DND-41 (cell line): ENCODE data around the gene PCED1B.

ENCODE experiments used
- ATAC-seq: fragments of 200-7000 bp; cut with Tn5 transposase; 3 replicates; pipeline ENCODE4 v1.9.1; 2021; ENCODE audit warnings: low read depth; ENCODE audit not compliant: insufficient read depth
- DNase-seq: peaks from one replicate; pipeline ENCODE4 v3.0.0-alpha.2; 2020
- H2AFZ ChIP-seq: 2 replicates; pipeline ENCODE4 v1.6.0; 2012; ENCODE audit warnings: low read depth, low read length
- H3K27ac ChIP-seq: 2 replicates; pipeline ENCODE4 v1.5.1; 2012; ENCODE audit warnings: low read length, inconsistent platforms
- H3K27me3 ChIP-seq: fragments of 200-600 bp; sonication (generic); 2 replicates; pipeline ENCODE4 v1.6.0; 2012; ENCODE audit warnings: low read length, mild to moderate bottlenecking, inconsistent platforms; ENCODE audit not compliant: insufficient read depth, poor library complexity
- H3K36me3 ChIP-seq: 2 replicates; pipeline ENCODE4 v1.5.1; 2012; ENCODE audit warnings: low read length, inconsistent platforms; ENCODE audit not compliant: insufficient read depth
- H3K4me1 ChIP-seq: 2 replicates; pipeline ENCODE4 v1.5.1; 2012; ENCODE audit warnings: mild to moderate bottlenecking, low read length; ENCODE audit not compliant: insufficient read depth
- H3K4me2 ChIP-seq: 2 replicates; pipeline ENCODE4 v1.6.0; 2012; ENCODE audit warnings: mild to moderate bottlenecking, moderate library complexity, low read length, inconsistent platforms; ENCODE audit not compliant: insufficient read depth
- H3K4me3 ChIP-seq, 2 experiments: fragments of 200-600 bp in 1 of 2; shearing (Covaris generic) in 1 of 2; 2 replicates each; pipeline ENCODE4 v1.5.1; 2012 to 2016; ENCODE audit warnings: inconsistent platforms in 2 of 2, low read length in 2 of 2, mild to moderate bottlenecking in 2 of 2, low read depth in 1 of 2, moderate library complexity in 1 of 2
- H3K79me2 ChIP-seq: 2 replicates; pipeline ENCODE4 v1.6.0; 2012; ENCODE audit warnings: low read length, inconsistent platforms; ENCODE audit not compliant: insufficient read depth
- H3K9ac ChIP-seq: 2 replicates; pipeline ENCODE4 v1.6.0; 2012; ENCODE audit warnings: low read depth, mild to moderate bottlenecking, inconsistent platforms, low read length, moderate library complexity
- H3K9me3 ChIP-seq: 2 replicates; pipeline ENCODE4 v1.5.1; 2012; ENCODE audit warnings: low read length, moderate library complexity, mild to moderate bottlenecking, inconsistent platforms; ENCODE audit not compliant: insufficient read depth, severe bottlenecking
- H4K20me1 ChIP-seq: 2 replicates; pipeline ENCODE4 v1.6.0; 2012; ENCODE audit warnings: low read length; ENCODE audit not compliant: insufficient read depth
- CTCF ChIP-seq: IDR thresholded peaks from 2 replicates; pipeline ENCODE4 v1.5.1; 2012; ENCODE audit warnings: borderline replicate concordance, low read length, moderate library complexity, mild to moderate bottlenecking; ENCODE audit not compliant: poor library complexity, severe bottlenecking; ENCODE audit errors: extremely low read depth
- EZH2 ChIP-seq: IDR thresholded peaks from 3 replicates; pipeline ENCODE4 v1.6.1; 2012; ENCODE audit warnings: borderline replicate concordance, low read depth, mild to moderate bottlenecking, moderate library complexity, low read length, inconsistent platforms; ENCODE audit not compliant: severe bottlenecking

The PCED1B gene

GRCh38 chr12:47207829-47208248, 128.4 kb downstream of the PCED1B start:
- peak; percentile 45 for DNase-seq
- H3K79me2 ChIP-seq = no peaks in the 10 kb centered on the region
- H2AFZ ChIP-seq = peak overlapping the region; percentile 45
- peak overlapping the region; percentile 84 for H3K27ac ChIP-seq
- ATAC-seq = peak; percentile 72
- TF ChIP-seq CTCF = no peak
- H3K27me3 ChIP-seq = no peaks in the 10 kb centered on the region
- no peaks in the 10 kb centered on the region for H3K9me3 ChIP-seq
- H3K4me2 ChIP-seq = peak overlapping the region; percentile 60
- peaks cover 40% of the 10 kb centered on the region for H3K4me1 ChIP-seq
- H3K36me3 ChIP-seq = no peaks in the 10 kb centered on the region
- H3K4me3 ChIP-seq = peak overlapping the region in 1 of 2 experiments; percentile 19; a peak in 2 of 4 replicates
- H4K20me1 ChIP-seq = no peaks in the 10 kb centered on the region
- H3K9ac ChIP-seq = peak overlapping the region; percentile 30

- Histone ChIP-seq H3K4me3 (no peak overlapping the region), H3K36me3 (no peaks in the 10 kb centered on the region), H3K9ac (no peak overlapping the region), H3K4me2 (no peak overlapping the region), H3K27ac (peak overlapping the region; percentile 84), H3K9me3 (no peaks in the 10 kb centered on the region), H3K4me1 (peaks cover 40% of the 10 kb centered on the region), H3K27me3 (no peaks in the 10 kb centered on the region), H3K79me2 (no peaks in the 10 kb centered on the region), H4K20me1 (no peaks in the 10 kb centered on the region), H2AFZ (no peak overlapping the region)
- TF ChIP-seq EZH2 = no peak
- DNase-seq (no peak), ATAC-seq (no peak)
These were observed 129.6 kb downstream of the PCED1B start for GRCh38 chr12:47209014-47209413.

GRCh38 chr12:47210776-47211175, 131.4 kb downstream of the PCED1B start:
- ATAC-seq (no peak), DNase-seq (no peak)
- Histone ChIP-seq H3K27me3 (no peaks in the 10 kb centered on the region), H2AFZ (no peak overlapping the region), H3K4me1 (peaks cover 48% of the 10 kb centered on the region), H3K36me3 (no peaks in the 10 kb centered on the region), H3K4me3 (no peak overlapping the region), H3K4me2 (no peak overlapping the region), H3K9me3 (no peaks in the 10 kb centered on the region), H4K20me1 (no peaks in the 10 kb centered on the region), H3K27ac (no peak overlapping the region), H3K9ac (no peak overlapping the region), H3K79me2 (no peaks in the 10 kb centered on the region)
- no peak for TF ChIP-seq EZH2
- TF ChIP-seq CTCF = no peak

- no peaks in the 10 kb centered on the region for H3K36me3 ChIP-seq
- ATAC-seq (no peak), DNase-seq (no peak)
- no peaks in the 10 kb centered on the region for H3K9me3 ChIP-seq
- no peak overlapping the region for H2AFZ ChIP-seq
- H3K27me3 ChIP-seq = no peaks in the 10 kb centered on the region
- H4K20me1 ChIP-seq = no peaks in the 10 kb centered on the region
- no peak overlapping the region for H3K9ac ChIP-seq
- H3K79me2 ChIP-seq = no peaks in the 10 kb centered on the region
- H3K4me3 ChIP-seq = no peak overlapping the region
- peaks cover 44% of the 10 kb centered on the region for H3K4me1 ChIP-seq
- TF ChIP-seq EZH2 (no peak), CTCF (no peak)
- H3K27ac ChIP-seq = no peak overlapping the region
- H3K4me2 ChIP-seq = no peak overlapping the region
These were observed 133.2 kb downstream of the PCED1B start for GRCh38 chr12:47212701-47213039.
